ENCODE results near the gene CFAP92.

- TF ChIP-seq CTCF (IDR thresholded peaks at IDR 0.05) (no peak), EZH2 (IDR thresholded peaks at IDR 0.05; ENCODE audit: borderline replicate concordance, insufficient read depth, low read depth, low read length, poor library complexity, severe bottlenecking) (no peak)
Measured at GRCh38 chr3:128867200-128868125, 126.4 kb downstream of the CFAP92 start.

Measured in B cell (primary cell).